Type B pancreatic cell (in vitro differentiated cells): ENCODE data around the gene MAGEA9B. TPM values are rescaled to one million over a fixed set of nuclear protein-coding genes. Genes with fewer than 3 reads are reported as not detected.
A peak's percentile ranks its signal among the peaks of the same experiment; 100 is the strongest.
"Not testable (repeated sequence)": the region's sequence is repeated elsewhere in the genome, so short reads cannot be mapped to it uniquely, and the experiment has no call there.

Source experiments
- DNase-seq: peaks from one replicate; pipeline ENCODE4 v3.0.0; 2021; ENCODE audit warnings: mixed read lengths; ENCODE audit not compliant: unreplicated experiment; ENCODE audit errors: extremely low spot score
- H3K27ac Mint-ChIP-seq: 2 replicates; pipeline ENCODE4 v1.8.0; 2021; ENCODE audit warnings: mild to moderate bottlenecking, mixed read lengths
- H3K27me3 Mint-ChIP-seq: 2 replicates; pipeline ENCODE4 v1.8.0; 2021; ENCODE audit warnings: mixed read lengths
- H3K36me3 Mint-ChIP-seq: 2 replicates; pipeline ENCODE4 v1.8.0; 2021; ENCODE audit warnings: mixed read lengths
- H3K4me1 Mint-ChIP-seq: one replicate; pipeline ENCODE4 v1.8.0; 2021; ENCODE audit warnings: mixed read lengths; ENCODE audit not compliant: unreplicated experiment
- H3K4me3 Mint-ChIP-seq: 2 replicates; pipeline ENCODE4 v1.8.0; 2021; ENCODE audit warnings: mild to moderate bottlenecking, mixed read lengths
- H3K9me3 Mint-ChIP-seq: 2 replicates; pipeline ENCODE4 v1.8.0; 2021; ENCODE audit warnings: mixed read lengths
- total RNA-seq: library from RNA; stranded (reverse); gene quantifications from 2 replicates; pipeline ENCODE4 v1.2.1, GENCODE V29; 2021; ENCODE audit warnings: low replicate concordance
- TF ChIP-seq, protein P1 (sequence below): fragments of 200-600 bp; sonication (generic); conservative IDR thresholded peaks from 2 replicates; pipeline ENCODE4 v1.5.0; 2021; ENCODE audit warnings: antibody characterized with exemption, mild to moderate bottlenecking

The MAGEA9B gene
- total RNA-seq, 1 donor from 2014 or later, result not detected

DNA sequence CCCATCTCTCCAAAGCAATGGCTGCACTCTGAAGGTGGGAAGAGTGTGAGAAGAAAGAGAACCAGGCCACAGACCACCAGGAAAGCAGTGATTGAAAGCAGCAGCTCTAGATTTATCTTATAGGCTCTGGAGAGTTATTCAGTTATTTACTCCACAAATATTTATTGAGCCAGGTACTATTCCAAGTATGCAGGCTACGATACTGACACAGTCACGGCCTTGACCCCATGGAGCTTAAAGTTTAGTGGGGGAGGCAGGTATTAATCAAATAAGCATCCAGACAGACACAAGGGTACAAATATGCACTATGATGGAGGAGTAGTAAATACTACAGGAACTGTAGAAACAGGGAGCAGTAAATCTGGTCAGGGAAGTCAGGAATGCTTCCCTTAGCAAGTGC is 41.5 kb upstream of the MAGEA9B start:
- H3K9me3 Mint-ChIP-seq, result no peaks in the 10 kb centered on the region
- H3K36me3 Mint-ChIP-seq, result no peaks in the 10 kb centered on the region
- TF ChIP-seq, protein P1, sequence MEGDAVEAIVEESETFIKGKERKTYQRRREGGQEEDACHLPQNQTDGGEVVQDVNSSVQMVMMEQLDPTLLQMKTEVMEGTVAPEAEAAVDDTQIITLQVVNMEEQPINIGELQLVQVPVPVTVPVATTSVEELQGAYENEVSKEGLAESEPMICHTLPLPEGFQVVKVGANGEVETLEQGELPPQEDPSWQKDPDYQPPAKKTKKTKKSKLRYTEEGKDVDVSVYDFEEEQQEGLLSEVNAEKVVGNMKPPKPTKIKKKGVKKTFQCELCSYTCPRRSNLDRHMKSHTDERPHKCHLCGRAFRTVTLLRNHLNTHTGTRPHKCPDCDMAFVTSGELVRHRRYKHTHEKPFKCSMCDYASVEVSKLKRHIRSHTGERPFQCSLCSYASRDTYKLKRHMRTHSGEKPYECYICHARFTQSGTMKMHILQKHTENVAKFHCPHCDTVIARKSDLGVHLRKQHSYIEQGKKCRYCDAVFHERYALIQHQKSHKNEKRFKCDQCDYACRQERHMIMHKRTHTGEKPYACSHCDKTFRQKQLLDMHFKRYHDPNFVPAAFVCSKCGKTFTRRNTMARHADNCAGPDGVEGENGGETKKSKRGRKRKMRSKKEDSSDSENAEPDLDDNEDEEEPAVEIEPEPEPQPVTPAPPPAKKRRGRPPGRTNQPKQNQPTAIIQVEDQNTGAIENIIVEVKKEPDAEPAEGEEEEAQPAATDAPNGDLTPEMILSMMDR, result no peak
- DNase-seq, result no peak
- H3K27ac Mint-ChIP-seq, result no peak overlapping the region
- peaks cover 11% of the 10 kb centered on the region for H3K4me1 Mint-ChIP-seq
- H3K4me3 Mint-ChIP-seq, result peak overlapping the region; percentile 94
- no peaks in the 10 kb centered on the region for H3K27me3 Mint-ChIP-seq

DNA sequence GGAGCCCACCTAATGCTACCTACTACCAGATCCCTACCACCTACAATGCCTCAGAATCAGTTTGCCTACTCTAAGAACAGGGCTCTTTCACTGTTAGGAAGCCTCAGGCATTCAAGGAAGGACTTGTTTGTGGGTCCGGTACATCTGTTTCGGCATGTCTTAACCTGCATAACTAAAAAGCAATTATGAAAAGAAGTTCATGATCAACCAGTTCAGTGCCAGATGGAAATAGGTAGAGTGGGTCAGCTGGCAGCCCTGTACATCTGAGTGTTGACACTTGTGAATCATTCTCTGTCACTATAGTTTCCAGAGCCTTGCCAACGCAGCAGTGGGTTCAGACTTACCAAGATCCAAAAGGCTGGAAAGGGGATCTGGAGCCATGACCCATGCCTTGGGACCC is 41.0 kb upstream of the MAGEA9B start:
- Mint-ChIP-seq H3K27me3 (no peaks in the 10 kb centered on the region), H3K9me3 (no peaks in the 10 kb centered on the region), H3K4me3 (no peak overlapping the region), H3K27ac (no peak overlapping the region), H3K36me3 (no peaks in the 10 kb centered on the region), H3K4me1 (peaks cover 11% of the 10 kb centered on the region)
- no peak for DNase-seq
- TF ChIP-seq, protein P1, result no peak

DNA sequence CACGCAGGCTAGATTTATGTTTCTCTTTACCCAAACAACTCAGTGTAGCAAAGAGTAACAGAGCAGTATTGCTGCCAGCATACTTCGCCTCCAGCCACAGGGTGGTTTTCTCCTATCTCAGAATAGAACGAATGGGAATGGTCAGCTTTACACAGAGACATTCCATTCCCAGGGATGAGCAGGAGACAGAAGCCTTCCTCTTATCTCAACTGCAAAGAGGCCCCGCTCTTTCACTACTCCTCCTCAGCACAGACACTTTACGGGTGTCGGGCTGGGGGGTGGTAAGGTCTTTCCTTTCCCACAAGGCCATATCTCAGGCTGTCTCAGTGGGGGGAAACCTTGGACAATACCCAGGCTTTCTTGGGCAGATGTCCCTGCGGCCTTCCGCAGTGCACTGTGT is 39.6 kb upstream of the MAGEA9B start:
- not testable (repeated sequence) for H3K27ac Mint-ChIP-seq

DNA sequence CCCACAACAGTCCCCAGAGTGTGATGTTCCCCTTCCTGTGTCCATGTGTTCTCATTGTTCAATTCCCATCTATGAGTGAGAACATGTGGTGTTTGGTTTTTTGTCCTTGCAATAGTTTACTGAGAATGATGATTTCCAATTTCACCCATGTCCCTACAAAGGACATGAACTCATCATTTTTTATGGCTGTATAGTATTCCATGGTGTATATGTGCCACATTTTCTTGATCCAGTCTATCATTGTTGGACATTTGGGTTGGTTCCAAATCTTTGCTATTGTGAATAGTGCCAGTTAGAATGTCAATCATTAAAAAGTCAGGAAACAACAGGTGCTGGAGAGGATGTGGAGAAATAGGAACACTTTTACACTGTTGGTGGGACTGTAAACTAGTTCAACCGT is 32.4 kb upstream of the MAGEA9B start:
- H3K4me1 Mint-ChIP-seq, H3K4me3 Mint-ChIP-seq, H3K36me3 Mint-ChIP-seq, H3K27me3 Mint-ChIP-seq, DNase-seq, H3K27ac Mint-ChIP-seq, H3K9me3 Mint-ChIP-seq: not testable (repeated sequence)

More for the DNA sequence above, 39.6 kb upstream of the MAGEA9B start:
- H3K27me3 Mint-ChIP-seq, DNase-seq, H3K36me3 Mint-ChIP-seq, H3K4me3 Mint-ChIP-seq, H3K9me3 Mint-ChIP-seq: not testable (repeated sequence)
- peaks cover 11% of the 10 kb centered on the region for H3K4me1 Mint-ChIP-seq

DNA sequence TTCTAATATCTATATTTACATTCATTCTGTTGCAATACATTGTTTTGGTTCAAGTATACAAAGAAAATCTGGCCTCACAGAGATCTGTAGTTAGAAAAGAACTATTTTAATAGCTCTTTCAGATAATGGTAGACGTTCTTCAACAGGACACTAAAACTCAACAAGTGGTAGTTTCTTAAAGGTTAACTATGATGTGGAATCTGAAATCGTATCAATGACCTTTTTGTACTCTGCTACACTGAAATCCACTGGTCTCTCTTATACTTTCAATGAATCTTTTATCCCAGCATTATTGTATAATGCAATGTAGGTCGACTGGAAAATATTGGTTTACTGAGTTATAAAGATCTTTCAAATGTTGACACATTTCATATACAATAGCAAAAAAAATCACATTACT is 31.6 kb upstream of the MAGEA9B start:
- H3K4me3 Mint-ChIP-seq, result no peak overlapping the region
- DNase-seq, result no peak
- no peaks in the 10 kb centered on the region for H3K9me3 Mint-ChIP-seq
- H3K27me3 Mint-ChIP-seq, result no peaks in the 10 kb centered on the region
- no peaks in the 10 kb centered on the region for H3K36me3 Mint-ChIP-seq
- no peak overlapping the region for H3K27ac Mint-ChIP-seq
- TF ChIP-seq, protein P1, result no peak
- no peaks in the 10 kb centered on the region for H3K4me1 Mint-ChIP-seq

DNA sequence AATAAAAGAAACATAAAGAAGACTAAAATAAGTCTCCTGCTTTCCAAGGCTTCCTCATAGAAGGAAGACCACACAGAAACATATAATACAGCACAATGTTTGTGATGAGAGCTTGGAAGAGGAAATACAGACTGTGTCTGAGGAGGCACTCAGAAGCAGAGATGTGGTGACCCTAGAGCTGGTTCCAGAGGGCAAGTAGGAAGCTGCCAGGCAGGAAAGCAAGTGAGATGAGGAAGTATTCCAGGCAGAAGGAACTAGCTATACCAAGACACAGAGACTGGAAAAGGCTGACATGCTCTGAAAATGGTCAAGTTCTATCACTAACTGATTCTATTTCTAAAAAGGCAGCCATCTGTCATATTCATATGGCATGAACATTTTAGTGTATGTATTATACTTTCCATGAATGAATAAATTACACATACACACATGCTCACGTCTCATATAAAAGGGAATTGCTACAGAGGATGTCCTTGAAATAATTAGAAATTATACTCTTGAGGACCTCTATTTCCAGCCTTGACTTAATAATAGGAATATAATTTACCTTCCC is 24.4 kb upstream of the MAGEA9B start:
- no peak for DNase-seq
- H3K27me3 Mint-ChIP-seq, result no peaks in the 10 kb centered on the region
- no peak overlapping the region for H3K27ac Mint-ChIP-seq

More for the DNA sequence above, 24.4 kb upstream of the MAGEA9B start:
- Mint-ChIP-seq H3K4me3 (no peak overlapping the region), H3K36me3 (no peaks in the 10 kb centered on the region), H3K4me1 (no peaks in the 10 kb centered on the region), H3K9me3 (no peaks in the 10 kb centered on the region)
- TF ChIP-seq, protein P1, result no peak
